Lower leg skin (tissue), 3 donors: ENCODE data around the gene RASSF5.

Source experiments
- POLR2A ChIP-seq, 2 donors: fragments of 450-650 bp; IDR thresholded peaks; one replicate each; pipeline ENCODE4 v1.6.1; 2016 to 2017; ENCODE audit warnings: antibody characterized with exemption in 2 of 2, mild to moderate bottlenecking in 1 of 2, moderate library complexity in 1 of 2
- TF ChIP-seq, protein P1 (sequence below), 3 donors: fragments of 450-650 bp; IDR thresholded peaks; one replicate each; pipeline ENCODE4 v1.5.1; 2016; ENCODE audit warnings: antibody characterized with exemption in 3 of 3, mild to moderate bottlenecking in 3 of 3, moderate library complexity in 2 of 3

DNA sequence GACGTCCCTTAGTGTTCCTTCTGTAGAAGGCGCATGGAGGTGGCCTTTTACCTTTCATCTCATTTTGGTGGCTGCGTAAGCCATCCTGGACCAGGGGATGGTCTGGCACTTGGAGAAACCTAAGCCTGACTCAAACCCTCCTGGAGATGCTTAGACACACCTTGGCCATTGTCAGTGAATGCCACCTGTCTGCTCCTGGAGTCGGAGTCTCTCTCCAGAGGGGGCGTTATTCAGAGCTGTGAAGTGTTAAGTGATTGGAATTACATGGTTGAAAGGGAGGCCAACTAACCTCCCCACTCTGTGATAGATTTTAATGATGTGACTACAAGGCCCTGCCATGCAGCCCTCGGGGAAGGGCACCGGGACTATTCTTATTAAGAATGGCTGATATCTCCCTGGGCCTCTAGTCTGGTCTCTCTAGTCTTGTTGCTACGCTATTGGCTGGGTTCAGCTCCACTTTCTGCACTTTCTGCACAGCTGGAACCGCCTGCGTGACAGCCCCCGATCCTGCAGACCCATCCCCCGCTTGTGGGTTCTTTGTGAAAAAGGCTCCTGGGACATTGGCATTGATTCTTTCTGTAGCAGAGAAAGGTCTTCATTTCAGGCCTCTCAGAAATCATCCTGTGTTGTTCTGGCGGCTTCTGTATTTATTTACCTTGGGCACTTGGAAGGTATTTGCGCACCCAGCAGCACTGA, 4.2 kb downstream of the RASSF5 start:
- TF ChIP-seq, protein P1, sequence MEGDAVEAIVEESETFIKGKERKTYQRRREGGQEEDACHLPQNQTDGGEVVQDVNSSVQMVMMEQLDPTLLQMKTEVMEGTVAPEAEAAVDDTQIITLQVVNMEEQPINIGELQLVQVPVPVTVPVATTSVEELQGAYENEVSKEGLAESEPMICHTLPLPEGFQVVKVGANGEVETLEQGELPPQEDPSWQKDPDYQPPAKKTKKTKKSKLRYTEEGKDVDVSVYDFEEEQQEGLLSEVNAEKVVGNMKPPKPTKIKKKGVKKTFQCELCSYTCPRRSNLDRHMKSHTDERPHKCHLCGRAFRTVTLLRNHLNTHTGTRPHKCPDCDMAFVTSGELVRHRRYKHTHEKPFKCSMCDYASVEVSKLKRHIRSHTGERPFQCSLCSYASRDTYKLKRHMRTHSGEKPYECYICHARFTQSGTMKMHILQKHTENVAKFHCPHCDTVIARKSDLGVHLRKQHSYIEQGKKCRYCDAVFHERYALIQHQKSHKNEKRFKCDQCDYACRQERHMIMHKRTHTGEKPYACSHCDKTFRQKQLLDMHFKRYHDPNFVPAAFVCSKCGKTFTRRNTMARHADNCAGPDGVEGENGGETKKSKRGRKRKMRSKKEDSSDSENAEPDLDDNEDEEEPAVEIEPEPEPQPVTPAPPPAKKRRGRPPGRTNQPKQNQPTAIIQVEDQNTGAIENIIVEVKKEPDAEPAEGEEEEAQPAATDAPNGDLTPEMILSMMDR (IDR thresholded peaks at IDR 0.05) = no peak
- TF ChIP-seq POLR2A (IDR thresholded peaks at IDR 0.05) = no peak
